DOHH2 (cell line): Measurements from ENCODE around the gene SHISAL1.

Experiments
- EZH2phosphoT487 ChIP-seq: fragments of 200-600 bp; sonication (generic); IDR thresholded peaks from 2 replicates; pipeline ENCODE4 v1.6.1; 2017; ENCODE audit warnings: borderline replicate concordance, mild to moderate bottlenecking, antibody characterized with exemption, low read length, moderate library complexity, mixed read lengths
- TF ChIP-seq, protein P1 (sequence below): fragments of 200-600 bp; sonication (generic); IDR thresholded peaks from one replicate; pipeline ENCODE4 v1.5.1; 2014; ENCODE audit warnings: antibody characterized with exemption, mild to moderate bottlenecking, low read depth, low read length; ENCODE audit not compliant: poor library complexity, severe bottlenecking

DNA sequence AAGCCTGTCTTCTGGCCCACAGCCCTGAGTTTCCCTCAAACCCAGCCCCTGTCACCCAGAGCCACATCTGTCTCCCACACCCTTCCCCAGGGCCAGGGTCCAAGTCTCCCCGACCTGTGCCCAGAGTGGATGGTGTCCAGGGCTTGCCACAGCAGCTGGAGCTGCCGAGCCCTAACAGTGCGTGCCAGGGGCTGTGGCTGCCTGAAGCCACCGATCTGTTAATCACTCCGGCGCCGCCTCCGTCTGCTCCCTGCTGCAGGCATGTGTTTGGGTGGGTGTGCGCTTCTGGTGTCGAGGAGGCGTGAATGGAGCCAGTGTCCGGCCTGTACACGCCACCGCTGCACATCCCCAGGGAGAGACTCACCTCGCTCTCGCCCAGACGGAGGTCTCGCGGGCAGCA lies 26.1 kb downstream of the SHISAL1 start:
- TF ChIP-seq, protein P1, sequence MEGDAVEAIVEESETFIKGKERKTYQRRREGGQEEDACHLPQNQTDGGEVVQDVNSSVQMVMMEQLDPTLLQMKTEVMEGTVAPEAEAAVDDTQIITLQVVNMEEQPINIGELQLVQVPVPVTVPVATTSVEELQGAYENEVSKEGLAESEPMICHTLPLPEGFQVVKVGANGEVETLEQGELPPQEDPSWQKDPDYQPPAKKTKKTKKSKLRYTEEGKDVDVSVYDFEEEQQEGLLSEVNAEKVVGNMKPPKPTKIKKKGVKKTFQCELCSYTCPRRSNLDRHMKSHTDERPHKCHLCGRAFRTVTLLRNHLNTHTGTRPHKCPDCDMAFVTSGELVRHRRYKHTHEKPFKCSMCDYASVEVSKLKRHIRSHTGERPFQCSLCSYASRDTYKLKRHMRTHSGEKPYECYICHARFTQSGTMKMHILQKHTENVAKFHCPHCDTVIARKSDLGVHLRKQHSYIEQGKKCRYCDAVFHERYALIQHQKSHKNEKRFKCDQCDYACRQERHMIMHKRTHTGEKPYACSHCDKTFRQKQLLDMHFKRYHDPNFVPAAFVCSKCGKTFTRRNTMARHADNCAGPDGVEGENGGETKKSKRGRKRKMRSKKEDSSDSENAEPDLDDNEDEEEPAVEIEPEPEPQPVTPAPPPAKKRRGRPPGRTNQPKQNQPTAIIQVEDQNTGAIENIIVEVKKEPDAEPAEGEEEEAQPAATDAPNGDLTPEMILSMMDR, result no peak
- TF ChIP-seq EZH2phosphoT487, result no peak
